ENCODE measurements around the gene MDC1. TPM values are rescaled to one million over a fixed set of nuclear protein-coding genes. Genes with fewer than 3 reads are reported as not detected.

The MDC1 gene
- total RNA-seq, 1 donor from 2014 or later, result 96.6 TPM

- peaks cover 34% of the 10 kb centered on the region for H3K4me1 Mint-ChIP-seq (ENCODE audit: low read depth)
- H3K27ac Mint-ChIP-seq, result peak overlapping the region; percentile 96
These were observed 32.5 kb downstream of the MDC1 start for GRCh38 chr6:30684386-30685156.

GRCh38 chr6:30683980-30684338 lies 33.1 kb downstream of the MDC1 start:
- peak overlapping the region; percentile 96 for H3K27ac Mint-ChIP-seq
- peaks cover 76% of the 10 kb centered on the region for H3K36me3 Mint-ChIP-seq (ENCODE audit: low read depth)
- H3K4me1 Mint-ChIP-seq (ENCODE audit: low read depth), result peaks cover 35% of the 10 kb centered on the region
- H3K27me3 Mint-ChIP-seq (ENCODE audit: low read depth), result no peaks in the 10 kb centered on the region
- no peaks in the 10 kb centered on the region for H3K9me3 Mint-ChIP-seq
- H3K4me3 Mint-ChIP-seq (ENCODE audit: low read depth), result peak overlapping the region; percentile 97
- intact Hi-C loops (cut with micrococcal nuclease), result loop anchor here (5.0 kb wide), 6 partner anchors 53 to 357 kb away; partner anchors contain the start of genes HLA-E and TRIM39
- no peak for DNase-seq (ENCODE audit: low spot score)

More at GRCh38 chr6:30684386-30685156, 32.5 kb downstream of the MDC1 start:
- peak overlapping the region; percentile 97 for H3K4me3 Mint-ChIP-seq (ENCODE audit: low read depth)
- intact Hi-C loops (cut with micrococcal nuclease), result loop anchor here (5.0 kb wide), 8 partner anchors 53 to 968 kb away; partner anchors contain the start of genes BAG6, GNL1, HLA-E and PRR3
- DNase-seq (ENCODE audit: low spot score), result no peak
- no peaks in the 10 kb centered on the region for H3K9me3 Mint-ChIP-seq
- H3K27me3 Mint-ChIP-seq (ENCODE audit: low read depth), result no peaks in the 10 kb centered on the region
- H3K36me3 Mint-ChIP-seq (ENCODE audit: low read depth), result peaks cover 70% of the 10 kb centered on the region

GRCh38 chr6:30683183-30683979 lies 33.7 kb downstream of the MDC1 start:
- no peaks in the 10 kb centered on the region for H3K27me3 Mint-ChIP-seq (ENCODE audit: low read depth)
- H3K9me3 Mint-ChIP-seq, result no peaks in the 10 kb centered on the region
- no peak for DNase-seq (ENCODE audit: low spot score)
- peaks cover 32% of the 10 kb centered on the region for H3K4me1 Mint-ChIP-seq (ENCODE audit: low read depth)
- peak overlapping the region; percentile 97 for H3K4me3 Mint-ChIP-seq (ENCODE audit: low read depth)
- H3K36me3 Mint-ChIP-seq (ENCODE audit: low read depth), result peaks cover 81% of the 10 kb centered on the region
- peak overlapping the region; percentile 96 for H3K27ac Mint-ChIP-seq
- intact Hi-C loops (cut with micrococcal nuclease), result loop anchor here (5.0 kb wide), 6 partner anchors 54 to 356 kb away; partner anchors contain the start of genes HLA-E and TRIM39

- H3K27me3 Mint-ChIP-seq (ENCODE audit: low read depth), result no peaks in the 10 kb centered on the region
- H3K4me3 Mint-ChIP-seq (ENCODE audit: low read depth), result peak overlapping the region; percentile 97
- intact Hi-C loops (cut with micrococcal nuclease), result loop anchor here (1.0 to 5.0 kb wide), 10 partner anchors 9 to 355 kb away; partner anchors contain the start of genes DHX16, HLA-E, MDC1 and MRPS18B
- H3K9me3 Mint-ChIP-seq, result no peaks in the 10 kb centered on the region
- H3K4me1 Mint-ChIP-seq (ENCODE audit: low read depth), result peaks cover 24% of the 10 kb centered on the region
- H3K27ac Mint-ChIP-seq, result peak overlapping the region; percentile 96
- peaks cover 80% of the 10 kb centered on the region for H3K36me3 Mint-ChIP-seq (ENCODE audit: low read depth)
- DNase-seq (ENCODE audit: low spot score), result peak; percentile 88
These were observed 34.7 kb downstream of the MDC1 start for GRCh38 chr6:30682143-30683117.

- peaks cover 24% of the 10 kb centered on the region for H3K4me1 Mint-ChIP-seq (ENCODE audit: low read depth)
- peak overlapping the region; percentile 97 for H3K4me3 Mint-ChIP-seq (ENCODE audit: low read depth)
- intact Hi-C loops (cut with micrococcal nuclease), result loop anchor here (1.0 to 5.0 kb wide), 10 partner anchors 8 to 354 kb away; partner anchors contain the start of genes DHX16, HLA-E, MDC1 and MRPS18B
- peak overlapping the region; percentile 96 for H3K27ac Mint-ChIP-seq
- no peaks in the 10 kb centered on the region for H3K27me3 Mint-ChIP-seq (ENCODE audit: low read depth)
- H3K9me3 Mint-ChIP-seq, result no peaks in the 10 kb centered on the region
- DNase-seq (ENCODE audit: low spot score), result no peak
- H3K36me3 Mint-ChIP-seq (ENCODE audit: low read depth), result peaks cover 87% of the 10 kb centered on the region
These were observed 35.3 kb downstream of the MDC1 start for GRCh38 chr6:30681766-30682142.

GRCh38 chr6:30679765-30680535 lies 37.1 kb downstream of the MDC1 start:
- Mint-ChIP-seq H3K27ac (peak overlapping the region; percentile 75), H3K9me3 (no peaks in the 10 kb centered on the region), H3K4me1 (ENCODE audit: low read depth) (peaks cover 26% of the 10 kb centered on the region), H3K27me3 (ENCODE audit: low read depth) (no peaks in the 10 kb centered on the region), H3K4me3 (ENCODE audit: low read depth) (peak overlapping the region; percentile 97), H3K36me3 (ENCODE audit: low read depth) (peaks cover 83% of the 10 kb centered on the region)
- intact Hi-C loops (cut with micrococcal nuclease), result loop anchor here (1.0 to 5.0 kb wide), 7 partner anchors 42 to 353 kb away; partner anchors contain the start of genes HLA-E and TRIM39
- DNase-seq (ENCODE audit: low spot score), result no peak

GRCh38 chr6:30678964-30679726 lies 37.9 kb downstream of the MDC1 start:
- Mint-ChIP-seq H3K4me1 (ENCODE audit: low read depth) (peaks cover 26% of the 10 kb centered on the region), H3K27me3 (ENCODE audit: low read depth) (no peaks in the 10 kb centered on the region), H3K4me3 (ENCODE audit: low read depth) (peak overlapping the region; percentile 97), H3K36me3 (ENCODE audit: low read depth) (peaks cover 77% of the 10 kb centered on the region), H3K9me3 (no peaks in the 10 kb centered on the region), H3K27ac (peak overlapping the region; percentile 75)
- DNase-seq (ENCODE audit: low spot score), result peak; percentile 86
- intact Hi-C loops (cut with micrococcal nuclease), result loop anchor here (1.0 kb wide), 1 partner anchor 43 kb away; no protein-coding TSS in a partner anchor

- Mint-ChIP-seq H3K4me3 (ENCODE audit: low read depth) (no peak overlapping the region), H3K9me3 (no peaks in the 10 kb centered on the region), H3K27ac (no peak overlapping the region), H3K4me1 (ENCODE audit: low read depth) (peaks cover 29% of the 10 kb centered on the region), H3K36me3 (ENCODE audit: low read depth) (peaks cover 54% of the 10 kb centered on the region), H3K27me3 (ENCODE audit: low read depth) (no peaks in the 10 kb centered on the region)
- no peak for DNase-seq (ENCODE audit: low spot score)
- intact Hi-C loops (cut with micrococcal nuclease), result no loop called here
These were observed 40.3 kb downstream of the MDC1 start for GRCh38 chr6:30676660-30677285.

- intact Hi-C loops (cut with micrococcal nuclease), result loop anchor here (1.0 kb wide), 2 partner anchors 10 to 25 kb away; partner anchors contain the start of gene C6orf136
- H3K4me3 Mint-ChIP-seq (ENCODE audit: low read depth), result peak within 1 kb of the TSS; percentile 91
- no peaks in the 10 kb centered on the region for H3K27me3 Mint-ChIP-seq (ENCODE audit: low read depth)
- no peaks in the 10 kb centered on the region for H3K9me3 Mint-ChIP-seq
- peak; percentile 87 for DNase-seq (ENCODE audit: low spot score)
- peaks cover 20% of the 10 kb centered on the region for H3K4me1 Mint-ChIP-seq (ENCODE audit: low read depth)
- peaks cover 36% of the 10 kb centered on the region for H3K36me3 Mint-ChIP-seq (ENCODE audit: low read depth)
- H3K27ac Mint-ChIP-seq, result peak within 1 kb of the TSS; percentile 68
These were observed 44.4 kb downstream of the MDC1 start, which contains the start of gene DHX16 for GRCh38 chr6:30672445-30673253. Gene DHX16, minus strand, starts transcription at chr6:30673006. Its CDS starts 165 bp downstream, at chr6:30672841.
